SK-N-SH (cell line): Measurements from ENCODE around the gene USP27X. TPM values are rescaled to one million over a fixed set of nuclear protein-coding genes. Genes with fewer than 3 reads are reported as not detected.

Source experiments
- CTCF ChIA-PET: fragments of 300-600, 350-600 bp; formaldehyde crosslinking; extraction: SDS; loops from one replicate; lab custom pipeline; 2021; lab: Yijun Ruan, JAX
- POLR2A ChIA-PET: fragments of 350-600 bp; sonication (Branson Sonifier 250); formaldehyde crosslinking; extraction: SDS; loops from one replicate; lab custom pipeline; 2020; ENCODE audit warnings: antibody characterized with exemption, inconsistent platforms; lab: Yijun Ruan, JAX
- DNase-seq: peaks from one replicate; pipeline ENCODE4 v3.0.0; 2012
- H2AFZ ChIP-seq: fragments of 200-600 bp; sonication (generic); 2 replicates; pipeline ENCODE4 v1.8.1; 2016; ENCODE audit warnings: antibody characterized with exemption, mild to moderate bottlenecking, low read depth
- H3F3A ChIP-seq: fragments of 200-600 bp; sonication (generic); replicated peaks from 2 replicates; pipeline ENCODE3; 2016; ENCODE audit warnings: antibody characterized with exemption, mild to moderate bottlenecking; ENCODE audit not compliant: insufficient read depth
- H3K27ac ChIP-seq, 2 experiments: fragments of 200-500 bp in 1 of 2; fragments of 200-600 bp in 1 of 2; sonication (Bioruptor generic) in 1 of 2; sonication (generic), shearing (Covaris generic) in 1 of 2; 2 replicates each; pipeline versions ENCODE4 v1.5.1 to v1.6.1; 2014 to 2016; ENCODE audit warnings: low read depth in 2 of 2, inconsistent platforms in 1 of 2, low read length in 1 of 2, mild to moderate bottlenecking in 1 of 2, mixed read lengths in 1 of 2
- H3K27me3 ChIP-seq: fragments of 200-600 bp; sonication (generic), shearing (Covaris generic); 2 replicates; pipeline ENCODE4 v1.6.1; 2016; ENCODE audit warnings: mixed run types; ENCODE audit not compliant: insufficient read depth
- H3K36me3 ChIP-seq, 2 experiments: fragments of 200-500 bp in 1 of 2; fragments of 200-600 bp in 1 of 2; sonication (Bioruptor generic) in 1 of 2; sonication (generic) in 1 of 2; replicated peaks in 1 of 2; 2 replicates each; pipeline versions ENCODE3 to v1.5.1; 2014 to 2016; ENCODE audit warnings: low read length in 1 of 2, mild to moderate bottlenecking in 1 of 2; ENCODE audit not compliant: insufficient read depth in 2 of 2, control insufficient read depth in 1 of 2
- H3K4me1 ChIP-seq, 2 experiments: fragments of 200-500 bp in 1 of 2; fragments of 200-600 bp in 1 of 2; sonication (Bioruptor generic) in 1 of 2; sonication (generic), shearing (Covaris generic) in 1 of 2; 2 replicates each; pipeline versions ENCODE4 v1.5.1 to v1.6.1; 2014 to 2016; ENCODE audit warnings: low read depth in 1 of 2, low read length in 1 of 2, mixed run types in 1 of 2; ENCODE audit not compliant: insufficient read depth in 2 of 2, control insufficient read depth in 1 of 2
- H3K4me2 ChIP-seq: fragments of 200-600 bp; sonication (generic), shearing (Covaris generic); 2 replicates; pipeline ENCODE4 v1.6.1; 2017; ENCODE audit warnings: mixed run types
- H3K4me3 ChIP-seq, 2 experiments: fragments of 200-500 bp in 1 of 2; fragments of 200-600 bp in 1 of 2; sonication (Bioruptor generic) in 1 of 2; sonication (generic), shearing (Covaris generic) in 1 of 2; 2 replicates each; pipeline versions ENCODE4 v1.5.1 to v1.8.1; 2014 to 2016; ENCODE audit warnings: low read depth in 2 of 2, inconsistent platforms in 1 of 2, low read length in 1 of 2, mild to moderate bottlenecking in 1 of 2, mixed read lengths in 1 of 2, moderate library complexity in 1 of 2
- H3K79me2 ChIP-seq: fragments of 200-600 bp; sonication (generic); 2 replicates; pipeline ENCODE4 v1.8.1; 2017; ENCODE audit warnings: mild to moderate bottlenecking; ENCODE audit not compliant: insufficient read depth
- H3K9ac ChIP-seq: fragments of 200-600 bp; sonication (generic); 2 replicates; pipeline ENCODE4 v1.6.1; 2017; ENCODE audit warnings: mixed run types
- H3K9me2 ChIP-seq: fragments of 200-600 bp; sonication (generic); 2 replicates; pipeline ENCODE4 v1.6.1; 2017; ENCODE audit warnings: mixed run types
- H3K9me3 ChIP-seq: fragments of 200-600 bp; sonication (generic); 2 replicates; pipeline ENCODE4 v1.6.1; 2017; ENCODE audit warnings: mixed run types, mild to moderate bottlenecking, moderate library complexity
- H4K20me1 ChIP-seq: fragments of 200-600 bp; sonication (generic); 2 replicates; pipeline ENCODE4 v1.6.1; 2017; ENCODE audit warnings: mild to moderate bottlenecking, mixed run types; ENCODE audit not compliant: insufficient read depth
- CTCF ChIP-seq: fragments of 200-600 bp; sonication (generic); IDR thresholded peaks from 2 replicates; pipeline ENCODE4 v1.6.1; 2017; ENCODE audit warnings: antibody characterized with exemption, mild to moderate bottlenecking, moderate library complexity
- ELF1 ChIP-seq: IDR thresholded peaks from 2 replicates; pipeline ENCODE4 v1.4.0; 2012
- FOSL2 ChIP-seq: IDR thresholded peaks from 2 replicates; pipeline ENCODE4 v1.4.0; 2012; ENCODE audit warnings: low read depth, mild to moderate bottlenecking, moderate library complexity, borderline replicate concordance
- FOXJ3 ChIP-seq: sonication (generic); formaldehyde crosslinking; IDR thresholded peaks from 2 replicates; pipeline ENCODE4 v1.5.1; 2020; ENCODE audit warnings: mild to moderate bottlenecking, missing genetic modification reagents
- GATA2 ChIP-seq: sonication (generic); formaldehyde crosslinking; IDR thresholded peaks from 2 replicates; pipeline ENCODE4 v1.5.0; 2020; ENCODE audit warnings: mild to moderate bottlenecking, missing genetic modification reagents
- IRF3 ChIP-seq: fragments of 150-350 bp; IDR thresholded peaks from 2 replicates; pipeline ENCODE4 v1.6.1; 2016; ENCODE audit warnings: mild to moderate bottlenecking, low read depth, low read length
- JUND ChIP-seq: IDR thresholded peaks from 2 replicates; pipeline ENCODE4 v1.4.0; 2012
- NFIC ChIP-seq: IDR thresholded peaks from 2 replicates; pipeline ENCODE4 v1.4.0; 2012; ENCODE audit warnings: borderline replicate concordance
- NRF1 ChIP-seq: IDR thresholded peaks from 2 replicates; pipeline ENCODE4 v1.6.1; 2012; ENCODE audit warnings: low read depth, mild to moderate bottlenecking, low read length
- RAD21 ChIP-seq: IDR thresholded peaks from 2 replicates; pipeline ENCODE4 v1.6.1; 2012; ENCODE audit warnings: mild to moderate bottlenecking, low read length
- SMC3 ChIP-seq: IDR thresholded peaks from 2 replicates; pipeline ENCODE4 v1.6.1; 2012; ENCODE audit warnings: low read depth, low read length, improper control_type of control experiment
- TCF12 ChIP-seq: IDR thresholded peaks from 2 replicates; pipeline ENCODE4 v1.4.0; 2012
- TEAD4 ChIP-seq: IDR thresholded peaks from 2 replicates; pipeline ENCODE4 v1.4.0; 2012; ENCODE audit warnings: mild to moderate bottlenecking, borderline replicate concordance; ENCODE audit not compliant: insufficient read depth
- USF2 ChIP-seq: fragments of 150-350 bp; IDR thresholded peaks from 2 replicates; pipeline ENCODE4 v1.6.1; 2017; ENCODE audit warnings: antibody characterized with exemption, low read length, low read depth, borderline replicate concordance
- YY1 ChIP-seq: IDR thresholded peaks from 2 replicates; pipeline ENCODE4 v1.4.0; 2012; ENCODE audit warnings: low read depth, mild to moderate bottlenecking
- WGBS: methylation state at CpG from one replicate; pipeline ENCODE4 v1.1.6; 2017; ENCODE audit warnings: low lambda C conversion rate; 5-methylcytosine and 5-hydroxymethylcytosine counted together
- polyA plus RNA-seq, 3 experiments: library from polyadenylated mRNA; depleted of rRNA; stranded (reverse); fragments of >200 nt; gene quantifications; 2 replicates each; pipeline ENCODE4 v1.2.3, GENCODE V29; 2012

The USP27X gene
- polyA plus RNA-seq, 1 of the 3 experiments (the other 2 are of a cell fraction) = 1.9 TPM

GRCh38 chrX:49868739-49869138 lies 10.5 kb upstream of the USP27X start:
- Histone ChIP-seq H3K36me3 (no peaks in the 10 kb centered on the region), H3K9me3 (no peaks in the 10 kb centered on the region), H3K4me3 (no peak overlapping the region), H3K79me2 (no peaks in the 10 kb centered on the region), H3K27me3 (no peaks in the 10 kb centered on the region), H3F3A (no peaks in the 10 kb centered on the region), H4K20me1 (no peaks in the 10 kb centered on the region), H3K4me2 (no peak overlapping the region), H2AFZ (no peak overlapping the region), H3K9me2 (no peaks in the 10 kb centered on the region), H3K4me1 (no peaks in the 10 kb centered on the region), H3K27ac (no peak overlapping the region), H3K9ac (no peak overlapping the region)
- TF ChIP-seq GATA2 (no peak), IRF3 (no peak), USF2 (no peak), ELF1 (no peak), TEAD4 (no peak), JUND (no peak), NFIC (no peak), NRF1 (no peak), FOXJ3 (CRISPR knock-in tag) (no peak), TCF12 (no peak), RAD21 (no peak)
- ChIA-PET POLR2A (no interaction called here), CTCF (interaction anchor here (1.7 kb wide), 1 partner anchor 8 kb away, joined by 7 read pairs; no protein-coding TSS in a partner anchor)
- 0% methylated on average over 1 of the region's 1 CpG for WGBS
- DNase-seq = no peak

GRCh38 chrX:49876750-49877149 lies 2.5 kb upstream of the USP27X start:
- peak; percentile 49 for DNase-seq
- POLR2A ChIA-PET = interaction anchor here (0.8 kb wide), 1 partner anchor 36 kb away, joined by 3 read pairs; no protein-coding TSS in a partner anchor
- H3K27ac ChIP-seq = no peak overlapping the region
- no peak overlapping the region for H3K9ac ChIP-seq
- no peaks in the 10 kb centered on the region for H3K9me2 ChIP-seq
- no peak overlapping the region for H3K4me2 ChIP-seq
- H3K27me3 ChIP-seq = no peaks in the 10 kb centered on the region
- CTCF ChIA-PET = interaction anchor here (0.6 to 1.7 kb wide), 12 partner anchors 8 to 308 kb away, joined by 3 to 8 read pairs (median 4); no protein-coding TSS in a partner anchor
- no peak overlapping the region for H3K4me3 ChIP-seq
- H3K4me1 ChIP-seq = peaks cover 0 to 22% of the 10 kb centered on the region in 2 experiments; a peak in 1 of 4 replicates
- no peak overlapping the region for H2AFZ ChIP-seq
- no peaks in the 10 kb centered on the region for H3F3A ChIP-seq
- H3K36me3 ChIP-seq = no peaks in the 10 kb centered on the region
- H4K20me1 ChIP-seq = no peaks in the 10 kb centered on the region
- TF ChIP-seq RAD21 (peak; percentile 49), SMC3 (peak; percentile 32; the same call in 1 of the 2 replicates), FOSL2 (no peak), YY1 (no peak), CTCF (peak; percentile 64)
- H3K9me3 ChIP-seq = no peaks in the 10 kb centered on the region
- H3K79me2 ChIP-seq = peaks cover 5% of the 10 kb centered on the region; the same call in 1 of the 2 replicates
- WGBS = 14% methylated on average over 3 of the region's 3 CpGs
